Measurements from ENCODE around the gene FGF14. TPM values are rescaled to one million over a fixed set of nuclear protein-coding genes. Genes with fewer than 3 reads are reported as not detected.

Gene FGF14
- total RNA-seq, 1 donor from 2014 or later, result 1.4 TPM

DNA sequence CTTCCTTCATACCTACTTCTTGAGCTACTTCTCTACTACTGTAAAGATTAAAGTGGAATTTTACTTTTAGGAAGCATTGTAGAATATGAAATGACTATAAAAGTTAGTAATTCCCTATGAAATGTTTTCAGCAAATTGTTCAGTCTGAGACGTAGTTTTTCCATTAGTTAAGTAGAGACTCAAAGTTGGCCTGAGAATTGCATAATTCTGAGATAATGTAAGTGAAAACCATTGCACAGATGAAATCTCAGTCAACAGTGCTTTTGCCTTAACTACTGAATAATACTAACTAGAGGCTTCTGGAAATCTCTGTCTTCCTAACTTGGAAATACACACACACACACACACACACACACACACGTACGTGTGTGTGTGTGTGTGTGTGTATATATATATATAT lies 125.9 kb downstream of the FGF14 start:
- Histone ChIP-seq H3K27me3 (no peaks in the 10 kb centered on the region), H3K9ac (no peak overlapping the region), H3K4me1 (peaks cover 4% of the 10 kb centered on the region), H3F3A (ENCODE audit: low read depth) (no peaks in the 10 kb centered on the region), H3K79me2 (ENCODE audit: low read depth) (no peaks in the 10 kb centered on the region), H3K27ac (no peak overlapping the region), H3K9me3 (ENCODE audit: low read depth) (no peaks in the 10 kb centered on the region), H3K4me2 (no peak overlapping the region), H4K20me1 (ENCODE audit: low read depth) (no peaks in the 10 kb centered on the region), H3K4me3 (no peak overlapping the region), H3K36me3 (no peaks in the 10 kb centered on the region), H2AFZ (replicated peaks) (no peak overlapping the region)
- TF ChIP-seq EZH2phosphoT487 (IDR thresholded peaks at IDR 0.05) (no peak), EZH2 (IDR thresholded peaks at IDR 0.05) (no peak)
- TF ChIP-seq, protein P1, sequence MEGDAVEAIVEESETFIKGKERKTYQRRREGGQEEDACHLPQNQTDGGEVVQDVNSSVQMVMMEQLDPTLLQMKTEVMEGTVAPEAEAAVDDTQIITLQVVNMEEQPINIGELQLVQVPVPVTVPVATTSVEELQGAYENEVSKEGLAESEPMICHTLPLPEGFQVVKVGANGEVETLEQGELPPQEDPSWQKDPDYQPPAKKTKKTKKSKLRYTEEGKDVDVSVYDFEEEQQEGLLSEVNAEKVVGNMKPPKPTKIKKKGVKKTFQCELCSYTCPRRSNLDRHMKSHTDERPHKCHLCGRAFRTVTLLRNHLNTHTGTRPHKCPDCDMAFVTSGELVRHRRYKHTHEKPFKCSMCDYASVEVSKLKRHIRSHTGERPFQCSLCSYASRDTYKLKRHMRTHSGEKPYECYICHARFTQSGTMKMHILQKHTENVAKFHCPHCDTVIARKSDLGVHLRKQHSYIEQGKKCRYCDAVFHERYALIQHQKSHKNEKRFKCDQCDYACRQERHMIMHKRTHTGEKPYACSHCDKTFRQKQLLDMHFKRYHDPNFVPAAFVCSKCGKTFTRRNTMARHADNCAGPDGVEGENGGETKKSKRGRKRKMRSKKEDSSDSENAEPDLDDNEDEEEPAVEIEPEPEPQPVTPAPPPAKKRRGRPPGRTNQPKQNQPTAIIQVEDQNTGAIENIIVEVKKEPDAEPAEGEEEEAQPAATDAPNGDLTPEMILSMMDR (IDR thresholded peaks at IDR 0.05), result no peak
- Mint-ChIP-seq H3K27ac (no peak overlapping the region), H3K36me3 (no peaks in the 10 kb centered on the region), H3K27me3 (ENCODE audit: insufficient read depth, low read depth) (peaks cover 4% of the 10 kb centered on the region), H3K4me1 (peaks cover 19% of the 10 kb centered on the region), H3K4me3 (no peak overlapping the region), H3K9me3 (no peaks in the 10 kb centered on the region)
- DNase-seq (ENCODE audit: low spot score), result no peak

DNA sequence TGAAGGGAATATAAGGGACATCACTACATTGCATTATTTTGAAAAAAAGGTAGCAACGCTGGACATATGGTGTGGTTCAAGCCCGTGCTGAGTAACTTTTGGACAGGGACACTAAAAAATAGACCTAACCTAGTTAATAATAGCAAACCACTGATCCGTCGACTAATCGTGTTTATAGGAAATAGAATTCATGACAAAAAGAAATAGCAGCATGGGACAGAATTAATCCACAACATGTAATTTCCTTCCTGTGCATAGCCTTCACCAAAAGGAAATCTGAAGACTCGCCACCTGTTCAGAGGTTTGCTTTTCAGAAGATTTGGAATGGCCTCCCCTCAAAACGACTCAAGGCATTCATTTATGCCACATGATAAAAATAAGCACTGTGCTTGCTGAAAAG lies 128.7 kb downstream of the FGF14 start:
- H3F3A ChIP-seq (ENCODE audit: low read depth), result no peaks in the 10 kb centered on the region
- H2AFZ ChIP-seq (replicated peaks), result no peak overlapping the region
- H3K27ac Mint-ChIP-seq, result no peak overlapping the region
- H3K27me3 ChIP-seq, result no peaks in the 10 kb centered on the region
- H3K9me3 Mint-ChIP-seq, result no peaks in the 10 kb centered on the region
- H3K36me3 ChIP-seq, result no peaks in the 10 kb centered on the region
- DNase-seq (ENCODE audit: low spot score), result no peak
- TF ChIP-seq EZH2phosphoT487 (IDR thresholded peaks at IDR 0.05), result no peak
- TF ChIP-seq, protein P1 (IDR thresholded peaks at IDR 0.05), result no peak
- H3K79me2 ChIP-seq (ENCODE audit: low read depth), result no peaks in the 10 kb centered on the region
- H3K9me3 ChIP-seq (ENCODE audit: low read depth), result no peaks in the 10 kb centered on the region
- H3K4me3 ChIP-seq, result no peak overlapping the region
- no peak overlapping the region for H3K4me3 Mint-ChIP-seq
- no peak overlapping the region for H3K9ac ChIP-seq
- peaks cover 12% of the 10 kb centered on the region for H3K4me1 Mint-ChIP-seq
- no peaks in the 10 kb centered on the region for H4K20me1 ChIP-seq (ENCODE audit: low read depth)
- no peaks in the 10 kb centered on the region for H3K36me3 Mint-ChIP-seq
- peaks cover 4% of the 10 kb centered on the region for H3K27me3 Mint-ChIP-seq (ENCODE audit: insufficient read depth, low read depth)
- H3K4me2 ChIP-seq, result no peak overlapping the region
- no peaks in the 10 kb centered on the region for H3K4me1 ChIP-seq
- H3K27ac ChIP-seq, result no peak overlapping the region

DNA sequence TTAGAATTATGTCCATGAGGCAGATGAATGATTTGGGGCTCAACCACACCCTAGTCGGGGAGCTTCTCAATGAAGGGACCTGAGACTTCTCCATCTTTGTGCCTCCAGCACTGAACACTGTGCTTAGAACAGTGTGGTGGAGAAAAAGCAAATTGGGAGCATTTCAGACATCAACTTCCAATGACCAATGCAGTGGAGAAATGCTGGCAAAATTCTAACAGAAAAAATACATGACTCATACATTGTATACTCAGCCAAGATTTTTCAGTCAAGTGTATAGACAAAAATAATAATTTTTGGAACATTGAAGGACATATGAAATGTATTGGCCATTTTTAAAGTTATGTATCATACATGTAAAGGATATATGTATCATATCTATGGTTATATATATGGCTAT lies 134.7 kb downstream of the FGF14 start:
- Histone ChIP-seq H3K27ac (no peak overlapping the region), H3K27me3 (no peaks in the 10 kb centered on the region), H3K79me2 (ENCODE audit: low read depth) (no peaks in the 10 kb centered on the region), H3K4me3 (no peak overlapping the region), H3K4me1 (no peaks in the 10 kb centered on the region), H3K9ac (no peak overlapping the region), H4K20me1 (ENCODE audit: low read depth) (no peaks in the 10 kb centered on the region), H3K36me3 (no peaks in the 10 kb centered on the region), H3K9me3 (ENCODE audit: low read depth) (no peaks in the 10 kb centered on the region), H2AFZ (replicated peaks) (no peak overlapping the region), H3F3A (ENCODE audit: low read depth) (no peaks in the 10 kb centered on the region), H3K4me2 (no peak overlapping the region)
- H3K4me3 Mint-ChIP-seq, result no peak overlapping the region
- H3K4me1 Mint-ChIP-seq, result no peaks in the 10 kb centered on the region
- H3K27me3 Mint-ChIP-seq (ENCODE audit: insufficient read depth, low read depth), result no peaks in the 10 kb centered on the region
- no peak for TF ChIP-seq EZH2phosphoT487 (IDR thresholded peaks at IDR 0.05)
- no peak for TF ChIP-seq EZH2 (IDR thresholded peaks at IDR 0.05)
- TF ChIP-seq, protein P1 (IDR thresholded peaks at IDR 0.05), result no peak
- no peaks in the 10 kb centered on the region for H3K9me3 Mint-ChIP-seq
- no peak for DNase-seq (ENCODE audit: low spot score)
- no peaks in the 10 kb centered on the region for H3K36me3 Mint-ChIP-seq
- H3K27ac Mint-ChIP-seq, result no peak overlapping the region

DNA sequence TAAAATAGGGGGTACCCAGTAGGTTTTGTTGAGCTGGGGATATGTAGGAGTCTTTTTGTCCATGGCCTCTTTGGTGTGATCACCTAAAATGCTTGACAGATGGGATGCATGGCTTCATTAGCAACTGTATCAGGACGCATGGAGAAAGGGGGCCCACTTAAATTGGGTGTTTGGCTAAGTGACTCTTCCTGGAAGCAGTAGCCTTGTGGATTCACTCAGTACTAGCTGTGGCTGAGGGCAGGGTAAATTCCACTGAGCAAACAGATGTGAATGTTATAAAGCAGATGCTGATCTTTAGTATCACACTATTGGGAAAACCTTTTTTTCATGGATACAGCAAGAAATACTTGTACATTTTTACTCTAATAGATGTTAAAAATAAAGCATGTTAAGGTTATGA lies 140.0 kb downstream of the FGF14 start:
- TF ChIP-seq, protein P1 (IDR thresholded peaks at IDR 0.05), result no peak
- TF ChIP-seq EZH2 (IDR thresholded peaks at IDR 0.05) (no peak), EZH2phosphoT487 (IDR thresholded peaks at IDR 0.05) (no peak)
- no peak overlapping the region for H3K9ac ChIP-seq
- no peaks in the 10 kb centered on the region for H3K4me1 Mint-ChIP-seq
- no peaks in the 10 kb centered on the region for H3K4me1 ChIP-seq
- no peak overlapping the region for H3K4me3 Mint-ChIP-seq
- no peak overlapping the region for H3K27ac Mint-ChIP-seq
- no peaks in the 10 kb centered on the region for H3K9me3 Mint-ChIP-seq
- H3K4me2 ChIP-seq, result no peak overlapping the region
- H3K36me3 Mint-ChIP-seq, result no peaks in the 10 kb centered on the region
- H3K27me3 ChIP-seq, result no peaks in the 10 kb centered on the region
- no peak for DNase-seq (ENCODE audit: low spot score)
- H3F3A ChIP-seq (ENCODE audit: low read depth), result no peaks in the 10 kb centered on the region
- H3K79me2 ChIP-seq (ENCODE audit: low read depth), result no peaks in the 10 kb centered on the region
- H3K27ac ChIP-seq, result no peak overlapping the region
- no peaks in the 10 kb centered on the region for H3K36me3 ChIP-seq
- no peaks in the 10 kb centered on the region for H3K9me3 ChIP-seq (ENCODE audit: low read depth)
- H4K20me1 ChIP-seq (ENCODE audit: low read depth), result no peaks in the 10 kb centered on the region
- H3K27me3 Mint-ChIP-seq (ENCODE audit: insufficient read depth, low read depth), result no peaks in the 10 kb centered on the region
- no peak overlapping the region for H3K4me3 ChIP-seq
- no peak overlapping the region for H2AFZ ChIP-seq (replicated peaks)

Measured in neural progenitor cell (in vitro differentiated cells).